T-helper 1 cell treated with Interleukin-12 subunit alpha and Interleukin-12 subunit beta and Interleukin-4 antibody, amounts not matched to agents 30 μg/mL and 1 μg/mL, for 36 hours (primary cell): Measurements from ENCODE around the gene ZNF423.
"Not testable (repeated sequence)": the region's sequence is repeated elsewhere in the genome, so short reads cannot be mapped to it uniquely, and the experiment has no call there.

Experiments
- H3K27ac Mint-ChIP-seq: one replicate; pipeline ENCODE4 v1.8.0; 2021; ENCODE audit warnings: mild to moderate bottlenecking, mixed read lengths
- H3K27me3 Mint-ChIP-seq: one replicate; pipeline ENCODE4 v1.8.0; 2021; ENCODE audit warnings: low read depth, mixed read lengths
- H3K36me3 Mint-ChIP-seq: one replicate; pipeline ENCODE4 v1.8.0; 2021; ENCODE audit warnings: low read depth, mixed read lengths
- H3K4me1 Mint-ChIP-seq: one replicate; pipeline ENCODE4 v1.8.0; 2021; ENCODE audit warnings: low read depth, mixed read lengths
- H3K4me3 Mint-ChIP-seq: one replicate; pipeline ENCODE4 v1.8.0; 2021; ENCODE audit warnings: mild to moderate bottlenecking, moderate library complexity, mixed read lengths
- H3K9me3 Mint-ChIP-seq: one replicate; pipeline ENCODE4 v1.8.0; 2021; ENCODE audit warnings: mixed read lengths

The ZNF423 gene

GRCh38 chr16:49574826-49575225 is 281.1 kb downstream of the ZNF423 start:
- H3K27ac Mint-ChIP-seq, result no peak overlapping the region
- H3K27me3 Mint-ChIP-seq, result no peaks in the 10 kb centered on the region
- no peaks in the 10 kb centered on the region for H3K4me1 Mint-ChIP-seq
- no peak overlapping the region for H3K4me3 Mint-ChIP-seq
- no peaks in the 10 kb centered on the region for H3K36me3 Mint-ChIP-seq
- no peaks in the 10 kb centered on the region for H3K9me3 Mint-ChIP-seq

- no peaks in the 10 kb centered on the region for H3K36me3 Mint-ChIP-seq
- H3K9me3 Mint-ChIP-seq, result no peaks in the 10 kb centered on the region
- H3K4me3 Mint-ChIP-seq, result no peak overlapping the region
- no peaks in the 10 kb centered on the region for H3K27me3 Mint-ChIP-seq
- no peaks in the 10 kb centered on the region for H3K4me1 Mint-ChIP-seq
- H3K27ac Mint-ChIP-seq, result no peak overlapping the region
Measured at GRCh38 chr16:49567950-49568349, 288.0 kb downstream of the ZNF423 start.

- Mint-ChIP-seq H3K4me3 (no peak overlapping the region), H3K27ac (no peak overlapping the region), H3K36me3 (no peaks in the 10 kb centered on the region), H3K4me1 (no peaks in the 10 kb centered on the region), H3K9me3 (no peaks in the 10 kb centered on the region), H3K27me3 (no peaks in the 10 kb centered on the region)
Measured at GRCh38 chr16:49566432-49566831, 289.5 kb downstream of the ZNF423 start.

DNA sequence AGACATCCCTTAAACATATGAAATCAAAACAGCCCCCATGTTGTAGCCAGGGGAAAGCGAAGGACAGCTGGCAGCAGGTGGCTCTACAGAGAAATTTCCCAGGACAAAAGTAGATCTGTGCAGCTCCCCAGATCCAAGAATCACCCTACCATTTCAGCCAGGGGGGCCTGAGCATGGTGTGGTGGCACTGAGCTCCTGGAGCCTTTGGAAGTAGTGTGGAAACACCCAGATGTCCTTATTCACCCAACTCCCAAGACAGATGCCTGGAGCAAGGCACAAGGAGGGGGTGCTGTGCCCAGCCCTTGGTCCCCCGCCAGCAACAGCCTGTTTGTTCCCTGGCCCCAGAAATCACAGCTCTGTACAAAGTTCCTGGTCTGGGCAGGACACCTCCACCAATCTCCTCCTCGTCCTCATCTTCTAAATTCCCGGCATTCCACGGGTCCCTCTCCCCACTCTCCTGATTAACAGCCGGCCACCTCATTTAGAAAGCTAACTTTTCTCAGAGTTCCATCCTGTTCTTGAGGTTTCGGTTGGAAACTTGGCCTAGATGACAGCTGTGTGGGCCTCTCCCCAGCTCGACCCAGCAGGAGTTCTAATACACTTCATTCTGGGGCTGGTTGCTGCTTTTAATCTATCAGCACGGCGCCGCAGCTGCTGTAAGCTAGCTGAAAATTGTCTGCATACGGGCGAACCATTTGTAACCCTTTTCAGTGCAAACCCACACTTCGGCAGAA is 291.2 kb downstream of the ZNF423 start:
- Mint-ChIP-seq H3K9me3 (no peaks in the 10 kb centered on the region), H3K36me3 (no peaks in the 10 kb centered on the region), H3K27me3 (no peaks in the 10 kb centered on the region), H3K27ac (no peak overlapping the region), H3K4me3 (no peak overlapping the region), H3K4me1 (no peaks in the 10 kb centered on the region)

DNA sequence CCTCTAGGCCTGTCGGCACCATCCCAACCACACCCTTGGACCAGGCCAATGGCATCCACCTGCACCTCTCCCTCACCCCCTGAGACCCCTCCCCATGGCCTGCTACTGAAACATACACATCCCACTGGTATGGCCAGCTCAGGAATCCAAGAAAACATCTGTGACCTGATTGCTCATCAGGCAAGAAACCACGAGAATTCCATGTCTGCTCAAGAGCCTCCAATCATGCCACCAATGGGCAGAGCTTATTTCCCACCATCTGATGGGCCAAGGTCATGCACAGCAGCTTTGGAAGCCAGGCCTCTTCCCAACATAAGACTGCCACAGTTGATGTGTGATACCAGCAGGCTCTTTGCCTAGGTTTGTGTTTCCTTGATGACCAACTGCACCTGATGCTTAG is 292.2 kb downstream of the ZNF423 start:
- Mint-ChIP-seq H3K4me1 (no peaks in the 10 kb centered on the region), H3K27me3 (no peaks in the 10 kb centered on the region), H3K9me3 (no peaks in the 10 kb centered on the region), H3K4me3 (no peak overlapping the region), H3K27ac (no peak overlapping the region), H3K36me3 (no peaks in the 10 kb centered on the region)

GRCh38 chr16:49562894-49563293 is 293.0 kb downstream of the ZNF423 start:
- not testable (repeated sequence) for H3K9me3 Mint-ChIP-seq, H3K36me3 Mint-ChIP-seq, H3K27me3 Mint-ChIP-seq

DNA sequence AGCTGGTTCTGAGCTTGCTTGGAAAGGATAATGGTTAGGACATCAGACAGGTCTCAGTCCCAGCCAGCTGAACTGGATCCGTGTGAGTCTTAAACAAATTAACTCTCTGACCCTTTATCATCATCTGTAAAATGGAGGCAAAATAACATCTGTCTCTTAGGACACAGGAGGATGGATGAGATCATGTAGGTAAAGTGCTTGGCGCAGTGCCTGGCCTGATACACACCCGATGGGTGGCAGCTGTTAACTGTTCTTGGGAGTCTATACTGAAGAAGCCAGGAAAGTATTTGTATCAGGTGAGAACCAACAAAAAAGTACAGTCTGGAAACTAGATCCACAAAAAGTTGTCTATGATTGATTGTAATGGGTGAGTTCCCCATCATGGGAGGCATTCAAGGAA is 293.7 kb downstream of the ZNF423 start:
- Mint-ChIP-seq H3K9me3 (no peaks in the 10 kb centered on the region), H3K4me3 (no peak overlapping the region), H3K27me3 (no peaks in the 10 kb centered on the region), H3K36me3 (no peaks in the 10 kb centered on the region), H3K4me1 (no peaks in the 10 kb centered on the region), H3K27ac (no peak overlapping the region)

More at GRCh38 chr16:49562894-49563293, 293.0 kb downstream of the ZNF423 start:
- not testable (repeated sequence) for H3K4me1 Mint-ChIP-seq, H3K27ac Mint-ChIP-seq, H3K4me3 Mint-ChIP-seq

- no peaks in the 10 kb centered on the region for H3K4me1 Mint-ChIP-seq
- H3K36me3 Mint-ChIP-seq, result no peaks in the 10 kb centered on the region
- H3K4me3 Mint-ChIP-seq, result no peak overlapping the region
- H3K27me3 Mint-ChIP-seq, result no peaks in the 10 kb centered on the region
- no peak overlapping the region for H3K27ac Mint-ChIP-seq
- H3K9me3 Mint-ChIP-seq, result no peaks in the 10 kb centered on the region
Measured at GRCh38 chr16:49560004-49560830, 295.7 kb downstream of the ZNF423 start.

- no peaks in the 10 kb centered on the region for H3K36me3 Mint-ChIP-seq
- no peaks in the 10 kb centered on the region for H3K27me3 Mint-ChIP-seq
- no peak overlapping the region for H3K4me3 Mint-ChIP-seq
- H3K9me3 Mint-ChIP-seq, result no peaks in the 10 kb centered on the region
- H3K4me1 Mint-ChIP-seq, result no peaks in the 10 kb centered on the region
- no peak overlapping the region for H3K27ac Mint-ChIP-seq
Measured at GRCh38 chr16:49559242-49559641, 296.7 kb downstream of the ZNF423 start.

DNA sequence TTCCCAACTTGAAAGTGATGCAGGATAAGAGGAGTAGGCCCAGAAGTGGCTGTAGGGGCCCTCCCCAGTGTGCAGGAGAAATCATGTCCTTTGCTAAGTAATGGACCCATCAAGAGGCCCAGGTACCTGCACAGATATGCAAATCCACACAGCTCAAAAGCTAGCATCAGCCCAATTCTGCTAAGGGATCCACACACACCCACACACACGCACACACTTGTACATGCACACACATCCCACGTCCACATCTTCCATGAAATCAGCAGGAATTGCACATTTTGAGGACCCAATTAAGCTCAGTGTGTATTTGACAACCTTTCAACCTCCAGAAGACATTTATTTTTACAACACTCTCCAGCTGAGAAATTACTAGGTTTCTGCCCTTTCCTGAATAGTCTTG is 297.5 kb downstream of the ZNF423 start:
- H3K27ac Mint-ChIP-seq, result no peak overlapping the region
- no peaks in the 10 kb centered on the region for H3K27me3 Mint-ChIP-seq
- no peaks in the 10 kb centered on the region for H3K4me1 Mint-ChIP-seq
- H3K4me3 Mint-ChIP-seq, result no peak overlapping the region
- H3K36me3 Mint-ChIP-seq, result no peaks in the 10 kb centered on the region
- H3K9me3 Mint-ChIP-seq, result no peaks in the 10 kb centered on the region

- Mint-ChIP-seq H3K36me3 (no peaks in the 10 kb centered on the region), H3K9me3 (no peaks in the 10 kb centered on the region), H3K27ac (no peak overlapping the region), H3K4me1 (no peaks in the 10 kb centered on the region), H3K27me3 (no peaks in the 10 kb centered on the region), H3K4me3 (no peak overlapping the region)
Measured at GRCh38 chr16:49556606-49557446, 299.1 kb downstream of the ZNF423 start.

GRCh38 chr16:49556249-49556605 is 299.7 kb downstream of the ZNF423 start:
- no peaks in the 10 kb centered on the region for H3K36me3 Mint-ChIP-seq
- H3K4me1 Mint-ChIP-seq, result no peaks in the 10 kb centered on the region
- H3K4me3 Mint-ChIP-seq, result no peak overlapping the region
- no peaks in the 10 kb centered on the region for H3K27me3 Mint-ChIP-seq
- H3K9me3 Mint-ChIP-seq, result no peaks in the 10 kb centered on the region
- H3K27ac Mint-ChIP-seq, result no peak overlapping the region

DNA sequence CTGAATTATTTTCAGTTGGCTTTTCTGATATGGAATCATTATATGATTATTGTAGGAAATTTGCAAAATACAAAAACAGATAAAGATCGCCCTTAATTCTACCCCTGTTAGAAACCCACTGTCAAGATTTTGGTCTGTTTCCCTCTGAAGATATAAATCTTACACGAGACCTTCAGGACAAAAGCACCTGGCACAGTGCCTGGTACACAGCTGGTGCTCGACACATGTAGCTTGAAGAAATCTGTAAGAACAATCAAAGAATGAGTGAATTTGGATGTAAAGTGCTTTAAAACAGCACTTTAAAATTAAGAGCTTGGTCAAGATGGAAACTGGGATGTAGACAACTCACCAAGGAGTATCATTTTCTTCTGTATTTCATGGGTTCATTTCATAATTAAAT is 301.2 kb downstream of the ZNF423 start:
- no peak overlapping the region for H3K27ac Mint-ChIP-seq
- no peaks in the 10 kb centered on the region for H3K4me1 Mint-ChIP-seq

GRCh38 chr16:49552313-49552928 is 303.5 kb downstream of the ZNF423 start:
- H3K27me3 Mint-ChIP-seq, result no peaks in the 10 kb centered on the region
- H3K36me3 Mint-ChIP-seq, result no peaks in the 10 kb centered on the region
- no peak overlapping the region for H3K27ac Mint-ChIP-seq
- H3K4me1 Mint-ChIP-seq, result no peaks in the 10 kb centered on the region
- H3K9me3 Mint-ChIP-seq, result no peaks in the 10 kb centered on the region
- H3K4me3 Mint-ChIP-seq, result no peak overlapping the region

More for the DNA sequence above, 301.2 kb downstream of the ZNF423 start:
- Mint-ChIP-seq H3K27me3 (no peaks in the 10 kb centered on the region), H3K4me3 (no peak overlapping the region), H3K36me3 (no peaks in the 10 kb centered on the region), H3K9me3 (no peaks in the 10 kb centered on the region)
